Liver (tissue), 9 donors: Measurements from ENCODE around the gene PDE2A. TPM values are rescaled to one million over a fixed set of nuclear protein-coding genes. Genes with fewer than 3 reads are reported as not detected.

ENCODE experiments used
- DNase-seq: peaks from one replicate; pipeline ENCODE4 v3.0.0-alpha.2; 2017; ENCODE audit warnings: low spot score
- H3K27ac ChIP-seq, 2 donors: one replicate each; pipeline ENCODE4 v1.7.0; 2013; ENCODE audit warnings: inconsistent platforms in 2 of 2, low read length in 2 of 2, control low read depth in 1 of 2, low read depth in 1 of 2, mild to moderate bottlenecking in 1 of 2
- H3K27me3 ChIP-seq, 4 donors: one replicate each; pipeline versions ENCODE4 v1.6.1 to v1.7.0; 2013; ENCODE audit warnings: low read length in 3 of 4, inconsistent platforms in 1 of 4, mild to moderate bottlenecking in 1 of 4, moderate library complexity in 1 of 4; ENCODE audit not compliant: control insufficient read depth in 4 of 4, insufficient read depth in 4 of 4
- H3K36me3 ChIP-seq, 4 donors: one replicate each; pipeline versions ENCODE4 v1.6.1 to v1.7.0; 2013; ENCODE audit warnings: low read length in 3 of 4, mild to moderate bottlenecking in 3 of 4, low read depth in 1 of 4, moderate library complexity in 1 of 4; ENCODE audit not compliant: control insufficient read depth in 4 of 4, insufficient read depth in 3 of 4
- H3K4me1 ChIP-seq, 4 donors: one replicate each; pipeline versions ENCODE4 v1.6.1 to v1.7.0; 2013; ENCODE audit warnings: low read length in 3 of 4, mild to moderate bottlenecking in 3 of 4, moderate library complexity in 1 of 4; ENCODE audit not compliant: control insufficient read depth in 4 of 4, insufficient read depth in 4 of 4
- H3K4me3 ChIP-seq, 3 donors: one replicate each; pipeline versions ENCODE4 v1.6.1 to v1.7.0; 2013; ENCODE audit warnings: low read length in 3 of 3, control low read depth in 1 of 3, low read depth in 1 of 3, mild to moderate bottlenecking in 1 of 3
- H3K9ac ChIP-seq, 2 donors: one replicate each; pipeline ENCODE4 v1.7.0; 2013; ENCODE audit warnings: low read length in 2 of 2, mild to moderate bottlenecking in 2 of 2, moderate library complexity in 2 of 2, control low read depth in 1 of 2, low read depth in 1 of 2
- H3K9me3 ChIP-seq, 4 donors: one replicate each; pipeline versions ENCODE4 v1.6.1 to v1.7.0; 2013; ENCODE audit warnings: low read length in 3 of 4; ENCODE audit not compliant: control insufficient read depth in 4 of 4
- EGR1 ChIP-seq, 2 donors: IDR thresholded peaks; 2 replicates each; pipeline ENCODE4 v1.6.1; 2016 to 2018; ENCODE audit warnings: antibody characterized with exemption in 2 of 2, low read depth in 2 of 2
- FOXA1 ChIP-seq: IDR thresholded peaks from 2 replicates; pipeline ENCODE4 v1.6.1; 2016; ENCODE audit warnings: antibody characterized with exemption
- FOXA2 ChIP-seq: IDR thresholded peaks from 2 replicates; pipeline ENCODE4 v1.6.1; 2016; ENCODE audit warnings: antibody characterized with exemption
- GABPA ChIP-seq, 2 donors: IDR thresholded peaks in 1 of 2; conservative IDR thresholded peaks in 1 of 2; 2 replicates each; pipeline ENCODE4 v1.6.1; 2016; ENCODE audit warnings: antibody characterized with exemption in 2 of 2, mild to moderate bottlenecking in 1 of 2, moderate library complexity in 1 of 2
- HNF4G ChIP-seq: IDR thresholded peaks from 2 replicates; pipeline ENCODE4 v1.6.1; 2016; ENCODE audit warnings: antibody characterized with exemption
- JUND ChIP-seq, 2 donors: IDR thresholded peaks; 2 replicates each; pipeline ENCODE4 v1.6.1; 2016; ENCODE audit warnings: antibody characterized with exemption in 2 of 2
- MAX ChIP-seq: IDR thresholded peaks from 2 replicates; pipeline ENCODE4 v1.6.1; 2016; ENCODE audit warnings: antibody characterized with exemption
- NR2F2 ChIP-seq: IDR thresholded peaks from 2 replicates; pipeline ENCODE4 v1.6.1; 2016; ENCODE audit warnings: antibody characterized with exemption
- RAD21 ChIP-seq, 2 donors: IDR thresholded peaks; 2 replicates each; pipeline ENCODE4 v1.6.1; 2016; ENCODE audit warnings: antibody characterized with exemption in 2 of 2, mild to moderate bottlenecking in 2 of 2
- REST ChIP-seq: IDR thresholded peaks from 2 replicates; pipeline ENCODE4 v1.6.1; 2016; ENCODE audit warnings: antibody characterized with exemption, mild to moderate bottlenecking
- SP1 ChIP-seq: IDR thresholded peaks from 2 replicates; pipeline ENCODE4 v1.6.1; 2018; ENCODE audit warnings: antibody characterized with exemption, mild to moderate bottlenecking
- TAF1 ChIP-seq: conservative IDR thresholded peaks from 2 replicates; pipeline ENCODE4 v1.6.1; 2016; ENCODE audit warnings: antibody characterized with exemption, mild to moderate bottlenecking
- YY1 ChIP-seq: IDR thresholded peaks from 2 replicates; pipeline ENCODE4 v1.6.1; 2016; ENCODE audit warnings: antibody characterized with exemption, mild to moderate bottlenecking
- WGBS: extraction: QIAGEN DNeasy Blood & Tissue Kit; methylation state at CpG from one replicate; pipeline ENCODE4 v1.1.7; 2013; 5-methylcytosine and 5-hydroxymethylcytosine counted together
- polyA plus RNA-seq, 2 donors: library from polyadenylated mRNA; stranded (reverse) in 1 of 2; unstranded in 1 of 2; fragments of 200-250 nt in 1 of 2; fragments of >200 nt in 1 of 2; fragmentation: Nextera tagmentation in 1 of 2; extraction: Ambion mirVana in 1 of 2; gene quantifications; one replicate each; pipeline versions ENCODE4 v1.2.1 to v1.2.3, GENCODE V29; 2013 to 2015
- total RNA-seq, 2 donors: library from RNA; depleted of rRNA; stranded (reverse); fragments of >200 nt; gene quantifications; one replicate each; pipeline ENCODE4 v1.2.3, GENCODE V29; 2014
- TF ChIP-seq, protein P1 (sequence below): IDR thresholded peaks from 2 replicates; pipeline ENCODE4 v1.6.1; 2016; ENCODE audit warnings: antibody characterized with exemption
- TF ChIP-seq, protein P2 (sequence below): IDR thresholded peaks from 2 replicates; pipeline ENCODE4 v1.6.1; 2016; ENCODE audit warnings: antibody characterized with exemption
- TF ChIP-seq, protein P3 (sequence below): fragments of 150-350 bp; IDR thresholded peaks from 2 replicates; pipeline ENCODE4 v1.5.1; 2017; ENCODE audit warnings: improper control_type of control experiment, low read depth, low read length; ENCODE audit not compliant: missing input control
- donor health status: healthy.
- donor health status: healthy.
- donor health status: healthy.
- donor health status: healthy.
- donor health status: healthy.

Gene PDE2A
- total and polyA plus RNA-seq, 4 donors, result 4.3 to 32.8 (median 12.9) TPM

- no peak overlapping the region for H3K9ac ChIP-seq
- H3K27ac ChIP-seq, result no peak overlapping the region
- WGBS, result 93% methylated on average over 5 of the region's 5 CpGs
- H3K9me3 ChIP-seq, result no peaks in the 10 kb centered on the region
- no peaks in the 10 kb centered on the region for H3K36me3 ChIP-seq
- TF ChIP-seq TAF1, result no peak
- TF ChIP-seq, protein P1, sequence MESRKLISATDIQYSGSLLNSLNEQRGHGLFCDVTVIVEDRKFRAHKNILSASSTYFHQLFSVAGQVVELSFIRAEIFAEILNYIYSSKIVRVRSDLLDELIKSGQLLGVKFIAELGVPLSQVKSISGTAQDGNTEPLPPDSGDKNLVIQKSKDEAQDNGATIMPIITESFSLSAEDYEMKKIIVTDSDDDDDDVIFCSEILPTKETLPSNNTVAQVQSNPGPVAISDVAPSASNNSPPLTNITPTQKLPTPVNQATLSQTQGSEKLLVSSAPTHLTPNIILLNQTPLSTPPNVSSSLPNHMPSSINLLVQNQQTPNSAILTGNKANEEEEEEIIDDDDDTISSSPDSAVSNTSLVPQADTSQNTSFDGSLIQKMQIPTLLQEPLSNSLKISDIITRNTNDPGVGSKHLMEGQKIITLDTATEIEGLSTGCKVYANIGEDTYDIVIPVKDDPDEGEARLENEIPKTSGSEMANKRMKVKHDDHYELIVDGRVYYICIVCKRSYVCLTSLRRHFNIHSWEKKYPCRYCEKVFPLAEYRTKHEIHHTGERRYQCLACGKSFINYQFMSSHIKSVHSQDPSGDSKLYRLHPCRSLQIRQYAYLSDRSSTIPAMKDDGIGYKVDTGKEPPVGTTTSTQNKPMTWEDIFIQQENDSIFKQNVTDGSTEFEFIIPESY, result no peak
- TF ChIP-seq FOXA1, result no peak
- TF ChIP-seq, protein P2, sequence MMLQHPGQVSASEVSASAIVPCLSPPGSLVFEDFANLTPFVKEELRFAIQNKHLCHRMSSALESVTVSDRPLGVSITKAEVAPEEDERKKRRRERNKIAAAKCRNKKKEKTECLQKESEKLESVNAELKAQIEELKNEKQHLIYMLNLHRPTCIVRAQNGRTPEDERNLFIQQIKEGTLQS, result no peak
- no peak for TF ChIP-seq GABPA (IDR thresholded peaks at IDR 0.05 in 1 of 2, conservative IDR thresholded peaks at IDR 0.05 in 1 of 2)
- no peak for TF ChIP-seq JUND (IDR thresholded peaks at IDR 0.05)
- TF ChIP-seq MAX, result no peak
- TF ChIP-seq, protein P3, sequence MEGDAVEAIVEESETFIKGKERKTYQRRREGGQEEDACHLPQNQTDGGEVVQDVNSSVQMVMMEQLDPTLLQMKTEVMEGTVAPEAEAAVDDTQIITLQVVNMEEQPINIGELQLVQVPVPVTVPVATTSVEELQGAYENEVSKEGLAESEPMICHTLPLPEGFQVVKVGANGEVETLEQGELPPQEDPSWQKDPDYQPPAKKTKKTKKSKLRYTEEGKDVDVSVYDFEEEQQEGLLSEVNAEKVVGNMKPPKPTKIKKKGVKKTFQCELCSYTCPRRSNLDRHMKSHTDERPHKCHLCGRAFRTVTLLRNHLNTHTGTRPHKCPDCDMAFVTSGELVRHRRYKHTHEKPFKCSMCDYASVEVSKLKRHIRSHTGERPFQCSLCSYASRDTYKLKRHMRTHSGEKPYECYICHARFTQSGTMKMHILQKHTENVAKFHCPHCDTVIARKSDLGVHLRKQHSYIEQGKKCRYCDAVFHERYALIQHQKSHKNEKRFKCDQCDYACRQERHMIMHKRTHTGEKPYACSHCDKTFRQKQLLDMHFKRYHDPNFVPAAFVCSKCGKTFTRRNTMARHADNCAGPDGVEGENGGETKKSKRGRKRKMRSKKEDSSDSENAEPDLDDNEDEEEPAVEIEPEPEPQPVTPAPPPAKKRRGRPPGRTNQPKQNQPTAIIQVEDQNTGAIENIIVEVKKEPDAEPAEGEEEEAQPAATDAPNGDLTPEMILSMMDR, result no peak
- no peak for TF ChIP-seq SP1
- TF ChIP-seq RAD21 (IDR thresholded peaks at IDR 0.05), result no peak
- TF ChIP-seq YY1, result no peak
- no peak for TF ChIP-seq NR2F2
- no peak for TF ChIP-seq EGR1 (IDR thresholded peaks at IDR 0.05; ENCODE audit: low read depth in 2 of 2)
- no peak for TF ChIP-seq REST
- no peak for TF ChIP-seq HNF4G
- TF ChIP-seq FOXA2, result no peak
- peaks cover 0 to 3% (median 0%) of the 10 kb centered on the region in 4 donors for H3K4me1 ChIP-seq
- DNase-seq, result no peak
- H3K4me3 ChIP-seq, result no peak overlapping the region
- no peaks in the 10 kb centered on the region for H3K27me3 ChIP-seq
These were observed 98.0 kb downstream of the PDE2A start for GRCh38 chr11:72576243-72576595.

- 89% methylated on average over 14 of the region's 14 CpGs for WGBS
- Histone ChIP-seq H3K4me1 (peaks cover 0 to 3% (median 0%) of the 10 kb centered on the region in 4 donors), H3K27me3 (no peaks in the 10 kb centered on the region), H3K9me3 (no peaks in the 10 kb centered on the region), H3K36me3 (no peaks in the 10 kb centered on the region), H3K9ac (no peak overlapping the region), H3K4me3 (no peak overlapping the region), H3K27ac (no peak overlapping the region)
- DNase-seq, result no peak
- no peak for TF ChIP-seq FOXA2
- TF ChIP-seq, protein P2, result no peak
- no peak for TF ChIP-seq REST
- TF ChIP-seq GABPA (IDR thresholded peaks at IDR 0.05 in 1 of 2, conservative IDR thresholded peaks at IDR 0.05 in 1 of 2), result no peak
- TF ChIP-seq MAX, result no peak
- no peak for TF ChIP-seq RAD21 (IDR thresholded peaks at IDR 0.05)
- TF ChIP-seq, protein P1, result no peak
- no peak for TF ChIP-seq HNF4G
- no peak for TF ChIP-seq YY1
These were observed 98.5 kb downstream of the PDE2A start for GRCh38 chr11:72575533-72576242.
